ENCODE results near the gene MT1B.
A peak's percentile ranks its signal among the peaks of the same experiment; 100 is the strongest.
"Not testable (repeated sequence)": the region's sequence is repeated elsewhere in the genome, so short reads cannot be mapped to it uniquely, and the experiment has no call there.

MT1B gene

GRCh38 chr16:56669005-56669839 lies 17.5 kb downstream of the MT1B start, which contains the start of gene MT1H:
Gene MT1H (plus strand): TSS chr16:56669814. CDS start chr16:56669885, 71 bp downstream.
- DNase-seq: no peak

DNA sequence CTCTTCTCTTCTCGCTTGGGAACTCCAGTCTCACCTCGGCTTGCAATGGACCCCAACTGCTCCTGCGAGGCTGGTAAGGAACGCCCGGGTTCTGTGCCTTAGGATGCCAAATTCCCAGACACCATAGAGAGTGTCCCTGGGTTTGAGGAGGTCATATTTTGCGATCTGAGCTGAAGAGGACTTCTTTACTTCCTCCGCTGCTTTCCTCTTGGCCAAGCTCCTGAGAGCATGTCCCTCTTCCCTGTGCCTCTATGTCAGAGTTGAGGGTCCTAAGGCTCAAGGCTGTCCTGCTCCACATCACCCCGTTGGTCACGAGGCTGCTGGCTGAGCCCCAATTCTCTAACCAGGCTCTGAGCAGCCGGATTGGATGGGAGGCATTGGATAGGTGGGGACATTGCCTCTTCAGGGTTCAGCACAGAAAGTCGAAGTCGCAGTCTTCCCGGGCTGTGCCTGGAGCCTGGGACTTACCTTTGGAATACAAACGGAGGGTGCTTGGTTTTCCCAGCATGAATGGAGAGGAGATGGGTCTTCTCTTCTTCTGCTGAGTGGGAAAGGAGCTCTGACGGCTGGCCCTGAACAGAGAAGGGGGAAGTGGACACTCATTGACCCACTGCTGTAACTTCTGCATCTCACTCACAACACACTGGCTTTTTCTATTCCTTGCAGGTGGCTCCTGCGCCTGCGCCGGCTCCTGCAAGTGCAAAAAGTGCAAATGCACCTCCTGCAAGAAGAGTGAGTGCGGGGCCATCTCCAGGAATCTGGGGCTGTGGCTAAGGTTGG lies 18.3 kb downstream of the MT1B start:
- DNase-seq: peak; percentile 42 to 54 (median 53)

- DNase-seq: no peak
Observed at GRCh38 chr16:56670620-56670934, 18.9 kb downstream of the MT1B start.

- DNase-seq: peak; percentile 66 to 86 (median 66)
Observed at GRCh38 chr16:56671691-56672090, 20.0 kb downstream of the MT1B start.

DNA sequence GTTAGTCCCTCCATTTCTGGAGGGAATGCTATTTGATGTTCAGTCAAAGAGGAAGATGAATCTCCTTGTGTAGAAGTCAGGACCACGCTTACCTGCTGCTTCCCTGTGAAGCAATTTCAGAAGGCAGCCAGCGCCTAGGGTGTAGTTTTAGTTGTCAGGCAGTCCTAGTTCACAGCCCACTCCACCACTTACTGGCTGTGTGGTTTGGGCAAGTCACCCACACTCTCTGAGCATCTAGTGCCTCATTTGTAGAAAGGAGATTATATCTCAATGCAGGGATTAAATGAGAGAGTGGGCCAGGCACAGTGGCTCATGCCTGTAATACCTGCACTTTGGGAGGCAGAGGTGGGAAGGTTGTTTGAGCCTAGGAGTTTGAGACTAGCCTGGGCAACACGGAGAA lies 20.5 kb downstream of the MT1B start:
- not testable (repeated sequence) for DNase-seq

DNA sequence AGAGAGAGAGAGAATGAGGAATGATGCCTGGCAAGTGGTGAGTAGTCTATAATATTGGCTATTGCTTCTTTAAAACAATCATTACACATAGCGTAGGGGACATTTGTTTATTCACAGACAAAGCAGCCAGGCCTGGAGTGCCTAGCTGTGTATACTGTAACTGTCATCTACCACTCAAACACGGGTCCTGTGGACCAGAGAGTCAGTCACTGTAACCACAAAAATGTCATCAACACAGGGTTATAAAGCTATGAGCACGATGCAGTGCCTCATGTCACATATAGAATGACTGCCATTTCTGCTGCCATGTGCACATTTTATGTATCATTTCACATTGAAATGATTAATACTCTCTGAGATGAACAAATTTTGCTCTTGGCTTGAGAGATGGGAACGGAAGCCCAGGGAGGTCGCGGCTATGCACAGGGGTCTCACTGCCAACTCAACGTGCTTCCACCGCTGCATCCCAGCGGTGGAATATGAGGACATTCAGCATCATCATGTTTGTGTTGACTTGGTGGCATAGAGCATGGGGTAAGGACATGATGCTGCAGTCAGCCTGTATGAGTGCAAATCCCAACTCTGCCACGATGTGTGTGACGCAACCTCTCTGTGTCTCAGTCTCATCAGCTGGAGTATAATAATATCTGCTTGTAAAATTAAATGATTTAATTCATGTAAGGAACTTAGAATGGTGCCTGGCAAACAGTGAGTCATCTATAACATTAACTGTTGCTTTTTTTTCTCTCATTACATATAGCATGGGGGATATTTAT lies 21.3 kb downstream of the MT1B start:
- peak in 1 of 3 donors; percentile 28 for DNase-seq

- peak; percentile 51 to 59 (median 58) for DNase-seq
Observed at GRCh38 chr16:56673921-56674320, 22.2 kb downstream of the MT1B start.

GRCh38 chr16:56674570-56674969 lies 22.9 kb downstream of the MT1B start:
- not testable (repeated sequence) for DNase-seq

DNA sequence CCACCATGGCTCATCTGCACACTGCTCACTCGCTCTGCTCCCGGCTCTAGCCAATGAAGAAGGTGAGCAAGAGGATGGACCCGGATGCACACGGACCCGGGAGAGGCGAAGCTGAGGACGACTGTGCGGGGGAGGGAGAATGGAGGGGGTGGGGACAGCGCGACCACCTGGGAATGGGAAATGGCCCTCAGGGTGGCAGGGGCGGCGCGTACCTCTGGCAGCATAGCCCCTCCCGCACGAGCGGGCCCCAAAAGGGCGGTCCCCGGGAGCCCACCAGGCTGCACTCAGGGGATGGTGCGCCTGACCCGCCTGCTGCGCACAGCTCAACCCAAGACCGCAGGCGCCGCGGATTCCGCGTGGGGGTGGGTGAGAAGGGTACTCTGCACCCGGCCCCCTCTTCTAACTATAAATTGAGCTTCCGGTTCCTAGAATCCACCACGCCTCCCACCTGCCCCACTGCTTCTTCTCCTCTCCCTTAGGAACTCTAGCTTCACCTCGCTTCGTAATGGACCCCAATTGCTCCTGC lies 24.1 kb downstream of the MT1B start:
- no peak for DNase-seq

DNA sequence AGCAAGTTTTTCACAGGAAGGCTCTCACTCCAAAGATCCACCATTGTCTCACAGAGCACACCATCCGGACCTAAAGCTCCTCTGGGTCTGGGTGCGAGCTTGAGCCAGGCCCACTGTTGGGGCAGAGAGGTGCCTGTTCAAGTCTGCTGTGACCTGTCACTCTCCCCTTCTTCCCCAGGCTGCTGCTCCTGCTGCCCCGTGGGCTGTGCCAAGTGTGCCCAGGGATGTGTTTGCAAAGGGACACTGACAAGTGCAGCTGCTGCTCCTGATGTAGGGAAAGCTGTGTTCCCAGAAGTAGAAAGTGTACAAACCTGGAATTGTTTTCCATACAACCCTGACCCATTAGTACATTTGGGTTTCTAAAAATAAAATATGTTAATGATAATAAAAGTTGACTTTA lies 25.8 kb downstream of the MT1B start:
- no peak for DNase-seq

- DNase-seq: no peak
Observed at GRCh38 chr16:56679078-56679730, 27.5 kb downstream of the MT1B start.

DNA sequence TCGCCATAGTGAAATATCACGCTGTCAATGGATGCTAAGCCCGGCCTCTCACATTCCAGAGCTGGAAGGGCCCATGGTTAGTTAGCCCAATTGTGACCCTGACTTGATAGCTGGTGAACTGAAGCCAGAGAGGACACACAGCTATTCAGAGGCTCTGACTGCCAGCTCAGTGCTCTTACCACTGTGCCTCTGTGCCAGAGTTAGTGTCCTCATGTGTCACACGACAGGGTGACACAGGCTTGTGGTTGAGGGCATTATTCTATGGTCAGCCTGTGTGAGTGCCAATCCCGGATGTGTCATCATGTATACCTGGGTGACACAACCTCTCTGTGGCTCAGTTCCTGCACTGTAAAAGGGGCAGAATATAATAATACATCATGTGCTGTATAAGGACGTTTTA lies 28.1 kb downstream of the MT1B start:
- DNase-seq: peak in 2 of 3 donors; percentile 32 to 33

- peak; percentile 90 to 95 (median 95) for DNase-seq
Observed at GRCh38 chr16:56681939-56682702, 30.4 kb downstream of the MT1B start, which contains the start of gene MT1X. Gene MT1X (plus strand): TSS chr16:56682470. CDS start chr16:56682541, 71 bp downstream.

GRCh38 chr16:56682703-56683397 lies 31.2 kb downstream of the MT1B start:
- no peak for DNase-seq

- DNase-seq: no peak
Observed at GRCh38 chr16:56683424-56684172, 31.9 kb downstream of the MT1B start.

GRCh38 chr16:56684256-56684925 lies 32.7 kb downstream of the MT1B start:
- no peak for DNase-seq

DNA sequence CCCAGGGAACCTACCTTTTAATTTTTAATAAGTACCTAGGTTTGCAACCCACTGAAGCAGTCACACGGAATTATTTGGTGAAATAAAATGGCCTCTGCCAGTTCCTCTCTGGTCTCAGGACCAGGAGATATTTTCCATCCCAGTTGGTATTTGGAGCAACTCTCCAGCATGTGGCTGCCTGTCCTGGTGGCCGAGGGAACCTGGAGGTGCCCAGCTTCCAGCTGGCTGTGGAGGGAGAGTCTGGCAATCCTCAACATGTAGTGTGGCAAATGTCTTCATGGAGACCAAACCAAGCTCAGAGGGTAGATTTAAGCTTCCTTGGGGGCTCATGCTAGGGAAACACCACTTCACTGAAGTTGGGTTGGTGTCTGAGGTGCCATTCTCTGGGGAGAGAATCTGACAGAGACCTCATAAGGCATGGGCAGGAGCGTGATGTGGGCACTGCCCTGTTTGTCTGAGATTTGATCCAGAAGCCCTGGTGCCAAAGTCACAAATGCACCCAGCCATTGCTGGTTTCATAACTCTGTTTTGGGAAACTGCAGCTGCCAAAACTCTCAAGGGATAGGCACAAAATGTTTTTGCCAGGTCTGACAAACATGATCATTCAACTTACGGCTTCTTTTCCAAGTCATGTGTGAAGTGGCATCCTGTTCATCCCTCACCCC lies 33.4 kb downstream of the MT1B start:
- no peak for DNase-seq

DNA sequence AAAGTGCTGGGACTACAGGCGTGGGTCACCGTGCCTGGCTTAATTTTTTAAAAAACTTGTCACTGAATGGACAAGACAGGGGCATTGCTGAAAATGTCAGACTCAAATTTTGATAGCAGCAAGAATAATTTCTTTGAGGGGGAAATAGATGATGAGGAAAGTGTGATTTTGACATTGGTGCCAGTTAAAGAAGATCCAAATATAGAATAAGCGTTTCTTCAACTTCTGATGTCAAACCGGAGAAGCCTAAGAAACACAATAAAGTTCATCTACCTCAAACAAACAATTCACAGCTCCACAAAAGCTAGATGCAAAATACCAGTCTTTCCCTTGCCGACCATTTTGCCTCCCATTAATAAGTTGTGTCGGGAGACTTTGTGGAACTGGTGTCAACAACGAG lies 35.1 kb downstream of the MT1B start:
- no peak for DNase-seq

GRCh38 chr16:56688762-56689161 lies 37.1 kb downstream of the MT1B start:
- DNase-seq: no peak

Data from suppressor macrophage treated with lipopolysaccharide for 1 hour (primary cell).